CD14-positive monocyte (primary cell): Measurements from ENCODE around the gene ILDR2. TPM values are rescaled to one million over a fixed set of nuclear protein-coding genes. Genes with fewer than 3 reads are reported as not detected.

Experiments
- DNase-seq, 3 donors: peaks; one replicate each; pipeline ENCODE4 v3.0.0-alpha.2; 2011 to 2022
- H2AFZ ChIP-seq: 2 replicates; pipeline ENCODE4 v1.6.0; 2012; ENCODE audit warnings: mild to moderate bottlenecking, low read depth, low read length, inconsistent platforms; ENCODE audit not compliant: insufficient read depth, poor library complexity, severe bottlenecking
- H3K27ac ChIP-seq, 2 donors: 1 replicate in 1 of 2; 2 replicates in 1 of 2; pipeline ENCODE4 v1.5.1; 2012 to 2013; ENCODE audit warnings: low read length in 2 of 2, control low read depth in 1 of 2, inconsistent platforms in 1 of 2, low read depth in 1 of 2, mild to moderate bottlenecking in 1 of 2
- H3K27me3 ChIP-seq, 2 donors: one replicate each; pipeline versions ENCODE4 v1.6.0 to v1.6.1; 2011 to 2013; ENCODE audit warnings: low read length in 2 of 2; ENCODE audit not compliant: control insufficient read depth in 2 of 2, insufficient read depth in 2 of 2
- H3K36me3 ChIP-seq, 2 donors: replicated peaks in 1 of 2; 1 replicate in 1 of 2; 2 replicates in 1 of 2; pipeline versions ENCODE4 v1.5.1 to v1.6.1; 2012 to 2013; ENCODE audit warnings: low read length in 2 of 2, control low read depth in 1 of 2, inconsistent platforms in 1 of 2, mild to moderate bottlenecking in 1 of 2; ENCODE audit not compliant: insufficient read depth in 2 of 2, control insufficient read depth in 1 of 2
- H3K4me1 ChIP-seq, 2 donors: 1 replicate in 1 of 2; 2 replicates in 1 of 2; pipeline versions ENCODE4 v1.5.1 to v1.6.1; 2012 to 2013; ENCODE audit warnings: low read length in 2 of 2, control low read depth in 1 of 2, inconsistent platforms in 1 of 2, mild to moderate bottlenecking in 1 of 2, moderate library complexity in 1 of 2; ENCODE audit not compliant: insufficient read depth in 2 of 2, control insufficient read depth in 1 of 2
- H3K4me2 ChIP-seq: replicated peaks from 2 replicates; pipeline ENCODE3; 2012; ENCODE audit warnings: low read length, moderate library complexity, mild to moderate bottlenecking; ENCODE audit not compliant: poor library complexity, severe bottlenecking; ENCODE audit errors: extremely low read depth
- H3K4me3 ChIP-seq, 3 experiments: fragments of 200-600 bp in 1 of 3; sonication (generic) in 1 of 3; replicated peaks in 1 of 3; 1 replicate in 2 of 3; 2 replicates in 1 of 3; pipeline ENCODE4 v1.5.1; 2011 to 2013; ENCODE audit warnings: low read length in 3 of 3, mild to moderate bottlenecking in 3 of 3, control low read depth in 2 of 3, low read depth in 2 of 3, inconsistent platforms in 1 of 3, moderate library complexity in 1 of 3
- H3K79me2 ChIP-seq: 2 replicates; pipeline ENCODE4 v1.6.0; 2012; ENCODE audit warnings: mild to moderate bottlenecking, control low read depth, inconsistent platforms, low read length, moderate library complexity; ENCODE audit not compliant: insufficient read depth
- H3K9ac ChIP-seq: 2 replicates; pipeline ENCODE4 v1.6.0; 2017; ENCODE audit warnings: low read length, mild to moderate bottlenecking; ENCODE audit not compliant: insufficient read depth, poor library complexity, severe bottlenecking
- H3K9me3 ChIP-seq, 2 donors: replicated peaks in 1 of 2; 1 replicate in 1 of 2; 2 replicates in 1 of 2; pipeline versions ENCODE4 v1.5.1 to v1.6.1; 2012 to 2013; ENCODE audit warnings: low read length in 2 of 2, control low read depth in 1 of 2; ENCODE audit not compliant: control insufficient read depth in 1 of 2, insufficient read depth in 1 of 2
- H4K20me1 ChIP-seq: 2 replicates; pipeline ENCODE4 v1.6.0; 2012; ENCODE audit warnings: mild to moderate bottlenecking, low read length, control low read depth, moderate library complexity; ENCODE audit not compliant: insufficient read depth
- H3K27ac Mint-ChIP-seq, 7 donors: one replicate each; pipeline ENCODE4 v1.8.0; 2020; ENCODE audit warnings: mild to moderate bottlenecking in 7 of 7, mixed read lengths in 7 of 7, moderate library complexity in 6 of 7, inconsistent platforms in 2 of 7
- H3K27me3 Mint-ChIP-seq, 3 donors: one replicate each; pipeline ENCODE4 v1.8.0; 2021 to 2022; ENCODE audit warnings: low read depth in 3 of 3, mild to moderate bottlenecking in 3 of 3, mixed read lengths in 3 of 3, moderate library complexity in 3 of 3, inconsistent platforms in 1 of 3
- H3K36me3 Mint-ChIP-seq, 2 donors: one replicate each; pipeline ENCODE4 v1.8.0; 2020; ENCODE audit warnings: mixed read lengths in 2 of 2, inconsistent platforms in 1 of 2, mild to moderate bottlenecking in 1 of 2
- H3K4me1 Mint-ChIP-seq: one replicate; pipeline ENCODE4 v1.8.0; 2020; ENCODE audit warnings: mild to moderate bottlenecking, mixed read lengths
- H3K4me3 Mint-ChIP-seq, 2 donors: one replicate each; pipeline ENCODE4 v1.8.0; 2020; ENCODE audit warnings: mild to moderate bottlenecking in 2 of 2, mixed read lengths in 2 of 2, moderate library complexity in 1 of 2
- H3K9me3 Mint-ChIP-seq, 7 donors: one replicate each; pipeline ENCODE4 v1.8.0; 2020 to 2022; ENCODE audit warnings: mixed read lengths in 7 of 7, mild to moderate bottlenecking in 6 of 7, moderate library complexity in 6 of 7, inconsistent platforms in 2 of 7
- WGBS: methylation state at CpG from one replicate; pipeline ENCODE4 v1.1.5; 2013; ENCODE audit warnings: missing lambda C conversion rate; ENCODE audit not compliant: insufficient coverage; 5-methylcytosine and 5-hydroxymethylcytosine counted together
- intact Hi-C, 2 donors: fragments of 100-400 bp; cut with micrococcal nuclease; formaldehyde crosslinking; loops; one replicate each; pipeline versions ENCODE4 v1.15.0 to v1.15.1; 2023
- polyA plus RNA-seq, 3 donors: library from polyadenylated mRNA; depleted of rRNA in 1 of 3; unstranded in 2 of 3; stranded (reverse) in 1 of 3; fragments of 300-500 nt in 2 of 3; fragments of >200 nt in 1 of 3; fragmentation: Illumina TruSeq in 2 of 3; gene quantifications; 1 replicate in 2 of 3; 2 replicates in 1 of 3; pipeline ENCODE4 v1.2.3, GENCODE V29; 2012 to 2021
- TF ChIP-seq, protein P1 (sequence below): fragments of 200-600 bp; IDR thresholded peaks from one replicate; pipeline ENCODE4 v1.8.0; 2022; ENCODE audit warnings: antibody characterized with exemption, mild to moderate bottlenecking

Gene ILDR2
- polyA plus RNA-seq, 3 donors: not detected

GRCh38 chr1:166972826-166973225 is 2.5 kb downstream of the ILDR2 start:
- no peaks in the 10 kb centered on the region for H3K36me3 Mint-ChIP-seq
- Histone ChIP-seq H3K27ac (no peak overlapping the region), H4K20me1 (no peaks in the 10 kb centered on the region), H2AFZ (no peak overlapping the region), H3K9me3 (no peaks in the 10 kb centered on the region), H3K9ac (no peak overlapping the region), H3K4me1 (peaks cover 15 to 22% of the 10 kb centered on the region in 2 donors), H3K4me2 (no peak overlapping the region), H3K79me2 (no peaks in the 10 kb centered on the region), H3K27me3 (peaks cover 22 to 26% of the 10 kb centered on the region in 2 donors), H3K4me3 (no peak overlapping the region), H3K36me3 (no peaks in the 10 kb centered on the region)
- no CpG with 5 or more reads among the region's 2 CpGs for WGBS
- H3K27me3 Mint-ChIP-seq: peaks cover 34 to 35% (median 35%) of the 10 kb centered on the region in 3 donors
- H3K4me1 Mint-ChIP-seq: peaks cover 39% of the 10 kb centered on the region
- peak overlapping the region in 1 of 2 donors; percentile 0 for H3K4me3 Mint-ChIP-seq
- TF ChIP-seq, protein P1, sequence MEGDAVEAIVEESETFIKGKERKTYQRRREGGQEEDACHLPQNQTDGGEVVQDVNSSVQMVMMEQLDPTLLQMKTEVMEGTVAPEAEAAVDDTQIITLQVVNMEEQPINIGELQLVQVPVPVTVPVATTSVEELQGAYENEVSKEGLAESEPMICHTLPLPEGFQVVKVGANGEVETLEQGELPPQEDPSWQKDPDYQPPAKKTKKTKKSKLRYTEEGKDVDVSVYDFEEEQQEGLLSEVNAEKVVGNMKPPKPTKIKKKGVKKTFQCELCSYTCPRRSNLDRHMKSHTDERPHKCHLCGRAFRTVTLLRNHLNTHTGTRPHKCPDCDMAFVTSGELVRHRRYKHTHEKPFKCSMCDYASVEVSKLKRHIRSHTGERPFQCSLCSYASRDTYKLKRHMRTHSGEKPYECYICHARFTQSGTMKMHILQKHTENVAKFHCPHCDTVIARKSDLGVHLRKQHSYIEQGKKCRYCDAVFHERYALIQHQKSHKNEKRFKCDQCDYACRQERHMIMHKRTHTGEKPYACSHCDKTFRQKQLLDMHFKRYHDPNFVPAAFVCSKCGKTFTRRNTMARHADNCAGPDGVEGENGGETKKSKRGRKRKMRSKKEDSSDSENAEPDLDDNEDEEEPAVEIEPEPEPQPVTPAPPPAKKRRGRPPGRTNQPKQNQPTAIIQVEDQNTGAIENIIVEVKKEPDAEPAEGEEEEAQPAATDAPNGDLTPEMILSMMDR: no peak
- peaks cover 0 to 5% (median 0%) of the 10 kb centered on the region in 7 donors for H3K9me3 Mint-ChIP-seq
- H3K27ac Mint-ChIP-seq: no peak overlapping the region
- intact Hi-C loops: no loop called here
- no peak for DNase-seq

- Mint-ChIP-seq H3K9me3 (peaks cover 0 to 5% (median 0%) of the 10 kb centered on the region in 7 donors), H3K27me3 (peaks cover 32 to 35% (median 35%) of the 10 kb centered on the region in 3 donors), H3K27ac (no peak overlapping the region), H3K36me3 (no peaks in the 10 kb centered on the region), H3K4me1 (peaks cover 39% of the 10 kb centered on the region), H3K4me3 (no peak overlapping the region)
- WGBS: 61% methylated on average over 3 of the region's 3 CpGs
- Histone ChIP-seq H3K27me3 (peaks cover 22 to 26% of the 10 kb centered on the region in 2 donors), H3K27ac (no peak overlapping the region), H4K20me1 (no peaks in the 10 kb centered on the region), H3K4me1 (peaks cover 15 to 22% of the 10 kb centered on the region in 2 donors), H3K9ac (no peak overlapping the region), H3K79me2 (no peaks in the 10 kb centered on the region), H3K9me3 (no peaks in the 10 kb centered on the region), H2AFZ (no peak overlapping the region), H3K4me2 (no peak overlapping the region), H3K36me3 (no peaks in the 10 kb centered on the region), H3K4me3 (no peak overlapping the region)
- intact Hi-C loops: no loop called here
- TF ChIP-seq, protein P1: no peak
- DNase-seq: no peak
Observed at GRCh38 chr1:166972193-166972592, 3.1 kb downstream of the ILDR2 start.
